Activated CD8-positive, alpha-beta memory T cell treated with anti-CD3 and anti-CD28 coated beads, Interleukin-2, amount 10 ng/mL, durations not matched to agents 7 days and 5 days (primary cell): ENCODE data around the gene EPN2. TPM values are rescaled to one million over a fixed set of nuclear protein-coding genes. Genes with fewer than 3 reads are reported as not detected.
A peak's percentile ranks its signal among the peaks of the same experiment; 100 is the strongest.
"Not testable (repeated sequence)": the region's sequence is repeated elsewhere in the genome, so short reads cannot be mapped to it uniquely, and the experiment has no call there.

Source experiments
- ATAC-seq: fragments of 150-1000 bp; cut with Tn5 transposase; one replicate; pipeline ENCODE4 v1.10.0; 2021; ENCODE audit warnings: moderate library complexity
- CTCF ChIA-PET: fragments of 350-600 bp; sonication (Branson Sonifier 250); formaldehyde crosslinking; loops from one replicate; lab custom pipeline; 2021; ENCODE audit warnings: antibody characterized with exemption; lab: Charles Lee
- DNase-seq: peaks from one replicate; pipeline ENCODE4 v3.0.0-alpha.2; 2020
- H3K27ac Mint-ChIP-seq: one replicate; pipeline ENCODE4 v1.8.0; 2021; ENCODE audit warnings: mild to moderate bottlenecking, mixed read lengths
- H3K27me3 Mint-ChIP-seq: one replicate; pipeline ENCODE4 v1.8.0; 2021; ENCODE audit warnings: mixed read lengths
- H3K36me3 Mint-ChIP-seq: one replicate; pipeline ENCODE4 v1.8.0; 2021; ENCODE audit warnings: mild to moderate bottlenecking, mixed read lengths
- H3K4me1 Mint-ChIP-seq: one replicate; pipeline ENCODE4 v1.8.0; 2021; ENCODE audit warnings: mixed read lengths
- H3K4me3 Mint-ChIP-seq: one replicate; pipeline ENCODE4 v1.8.0; 2021; ENCODE audit warnings: mild to moderate bottlenecking, moderate library complexity, mixed read lengths
- H3K9me3 Mint-ChIP-seq: one replicate; pipeline ENCODE4 v1.8.0; 2022; ENCODE audit warnings: low read depth, mixed read lengths
- total RNA-seq, 2 experiments: library from RNA; stranded (reverse); gene quantifications; one replicate each; pipeline ENCODE4 v1.2.3, GENCODE V29; 2021

EPN2 gene
- total RNA-seq, 2 experiments from 2014 or later: 2.9 to 15.3 TPM

- ATAC-seq, H3K4me1 Mint-ChIP-seq, H3K4me3 Mint-ChIP-seq, DNase-seq, H3K27me3 Mint-ChIP-seq, CTCF ChIA-PET, H3K36me3 Mint-ChIP-seq, H3K9me3 Mint-ChIP-seq, H3K27ac Mint-ChIP-seq: not testable (repeated sequence)
These were observed 10.3 kb upstream of the EPN2 start for GRCh38 chr17:19226610-19227588.

- DNase-seq, H3K4me1 Mint-ChIP-seq, H3K4me3 Mint-ChIP-seq, H3K27me3 Mint-ChIP-seq, H3K36me3 Mint-ChIP-seq, H3K9me3 Mint-ChIP-seq, H3K27ac Mint-ChIP-seq, CTCF ChIA-PET, ATAC-seq: not testable (repeated sequence)
These were observed 2.5 kb upstream of the EPN2 start for GRCh38 chr17:19234676-19235075.

GRCh38 chr17:19236351-19237138 lies 621 bp upstream of the EPN2 start:
- H3K4me3 Mint-ChIP-seq, CTCF ChIA-PET, H3K4me1 Mint-ChIP-seq, H3K9me3 Mint-ChIP-seq, H3K27me3 Mint-ChIP-seq, DNase-seq, H3K27ac Mint-ChIP-seq, H3K36me3 Mint-ChIP-seq: not testable (repeated sequence)
- peak; percentile 64 for ATAC-seq

- Mint-ChIP-seq H3K4me3 (peak overlapping the region; percentile 80), H3K9me3 (no peaks in the 10 kb centered on the region), H3K27me3 (peaks cover 6% of the 10 kb centered on the region), H3K27ac (no peak overlapping the region), H3K36me3 (no peaks in the 10 kb centered on the region), H3K4me1 (peaks cover 4% of the 10 kb centered on the region)
- ATAC-seq (peak; percentile 82), DNase-seq (peak; percentile 63)
- CTCF ChIA-PET: no interaction called here
These were observed 412 bp downstream of the EPN2 start for GRCh38 chr17:19237389-19238166.

- Mint-ChIP-seq H3K27ac (no peak overlapping the region), H3K27me3 (peaks cover 6% of the 10 kb centered on the region), H3K9me3 (no peaks in the 10 kb centered on the region), H3K4me1 (peaks cover 4% of the 10 kb centered on the region), H3K4me3 (peak overlapping the region; percentile 80), H3K36me3 (no peaks in the 10 kb centered on the region)
- no peak for DNase-seq
- CTCF ChIA-PET: no interaction called here
- no peak for ATAC-seq
These were observed 970 bp downstream of the EPN2 start for GRCh38 chr17:19238167-19238505.

GRCh38 chr17:19239544-19239943 lies 2.4 kb downstream of the EPN2 start:
- ATAC-seq: no peak
- H3K27ac Mint-ChIP-seq: no peak overlapping the region
- H3K4me3 Mint-ChIP-seq: no peak overlapping the region
- H3K36me3 Mint-ChIP-seq: no peaks in the 10 kb centered on the region
- CTCF ChIA-PET: interaction anchor here (0.8 to 1.0 kb wide), 2 partner anchors 123 to 227 kb away, joined by 3 to 4 read pairs; partner anchors contain the start of gene B9D1
- peaks cover 6% of the 10 kb centered on the region for H3K27me3 Mint-ChIP-seq
- no peak for DNase-seq
- peaks cover 4% of the 10 kb centered on the region for H3K4me1 Mint-ChIP-seq
- no peaks in the 10 kb centered on the region for H3K9me3 Mint-ChIP-seq

- ATAC-seq (no peak), DNase-seq (no peak)
- CTCF ChIA-PET: no interaction called here
- H3K27ac Mint-ChIP-seq: no peak overlapping the region
- peaks cover 4% of the 10 kb centered on the region for H3K4me1 Mint-ChIP-seq
- H3K9me3 Mint-ChIP-seq: no peaks in the 10 kb centered on the region
- no peak overlapping the region for H3K4me3 Mint-ChIP-seq
- H3K27me3 Mint-ChIP-seq: peaks cover 9% of the 10 kb centered on the region
- H3K36me3 Mint-ChIP-seq: no peaks in the 10 kb centered on the region
These were observed 5.2 kb downstream of the EPN2 start for GRCh38 chr17:19242323-19242722.

GRCh38 chr17:19242926-19243325 lies 5.8 kb downstream of the EPN2 start:
- ATAC-seq: no peak
- H3K36me3 Mint-ChIP-seq: no peaks in the 10 kb centered on the region
- no peaks in the 10 kb centered on the region for H3K9me3 Mint-ChIP-seq
- no peak overlapping the region for H3K27ac Mint-ChIP-seq
- CTCF ChIA-PET: no interaction called here
- no peak overlapping the region for H3K4me3 Mint-ChIP-seq
- peaks cover 4% of the 10 kb centered on the region for H3K4me1 Mint-ChIP-seq
- H3K27me3 Mint-ChIP-seq: peaks cover 12% of the 10 kb centered on the region
- no peak for DNase-seq

GRCh38 chr17:19243838-19244237 lies 6.7 kb downstream of the EPN2 start:
- H3K9me3 Mint-ChIP-seq: no peaks in the 10 kb centered on the region
- ATAC-seq (no peak), DNase-seq (no peak)
- no peaks in the 10 kb centered on the region for H3K4me1 Mint-ChIP-seq
- H3K4me3 Mint-ChIP-seq: no peak overlapping the region
- no peak overlapping the region for H3K27ac Mint-ChIP-seq
- CTCF ChIA-PET: no interaction called here
- no peaks in the 10 kb centered on the region for H3K36me3 Mint-ChIP-seq
- peaks cover 6% of the 10 kb centered on the region for H3K27me3 Mint-ChIP-seq

GRCh38 chr17:19244357-19244756 lies 7.2 kb downstream of the EPN2 start:
- CTCF ChIA-PET: no interaction called here
- ATAC-seq (no peak), DNase-seq (no peak)
- Mint-ChIP-seq H3K36me3 (no peaks in the 10 kb centered on the region), H3K4me3 (no peak overlapping the region), H3K9me3 (no peaks in the 10 kb centered on the region), H3K4me1 (no peaks in the 10 kb centered on the region), H3K27ac (no peak overlapping the region), H3K27me3 (peaks cover 6% of the 10 kb centered on the region)

GRCh38 chr17:19244781-19245180 lies 7.6 kb downstream of the EPN2 start:
- Mint-ChIP-seq H3K27ac (no peak overlapping the region), H3K27me3 (peaks cover 6% of the 10 kb centered on the region), H3K9me3 (no peaks in the 10 kb centered on the region), H3K4me3 (no peak overlapping the region), H3K4me1 (no peaks in the 10 kb centered on the region), H3K36me3 (no peaks in the 10 kb centered on the region)
- DNase-seq (no peak), ATAC-seq (no peak)
- CTCF ChIA-PET: no interaction called here

GRCh38 chr17:19247473-19247872 lies 10.3 kb downstream of the EPN2 start:
- CTCF ChIA-PET: interaction anchor here (0.6 to 1.5 kb wide), 4 partner anchors 36 to 1082 kb away, joined by 3 to 6 read pairs (median 4); no protein-coding TSS in a partner anchor
- H3K9me3 Mint-ChIP-seq: no peaks in the 10 kb centered on the region
- no peak for ATAC-seq
- no peaks in the 10 kb centered on the region for H3K36me3 Mint-ChIP-seq
- H3K27me3 Mint-ChIP-seq: peaks cover 8% of the 10 kb centered on the region
- no peak overlapping the region for H3K27ac Mint-ChIP-seq
- H3K4me1 Mint-ChIP-seq: no peaks in the 10 kb centered on the region
- no peak overlapping the region for H3K4me3 Mint-ChIP-seq
- DNase-seq: no peak
